GM04503 (cell line): ENCODE measurements around the gene SUGP2.

ENCODE experiments used
- DNase-seq: peaks from one replicate; pipeline ENCODE4 v3.0.0-alpha.2; 2012; ENCODE audit warnings: low read depth

SUGP2 gene

GRCh38 chr19:19059018-19059836 is 25.9 kb upstream of the SUGP2 start:
- no peak for DNase-seq

GRCh38 chr19:19057720-19058119 is 24.4 kb upstream of the SUGP2 start:
- no peak for DNase-seq

- no peak for DNase-seq
These were observed 24.0 kb upstream of the SUGP2 start for GRCh38 chr19:19057317-19057716.

- no peak for DNase-seq
These were observed 23.4 kb upstream of the SUGP2 start for GRCh38 chr19:19056636-19057275.

- no peak for DNase-seq
These were observed 22.4 kb upstream of the SUGP2 start for GRCh38 chr19:19055701-19056100.

- no peak for DNase-seq
These were observed 21.7 kb upstream of the SUGP2 start for GRCh38 chr19:19054939-19055440.

- no peak for DNase-seq
These were observed 21.1 kb upstream of the SUGP2 start for GRCh38 chr19:19054315-19054938.

GRCh38 chr19:19053508-19054314 is 20.4 kb upstream of the SUGP2 start:
- DNase-seq, result no peak

GRCh38 chr19:19052921-19053320 is 19.6 kb upstream of the SUGP2 start:
- no peak for DNase-seq

- no peak for DNase-seq
These were observed 18.3 kb upstream of the SUGP2 start for GRCh38 chr19:19051478-19052213.

- no peak for DNase-seq
These were observed 17.4 kb upstream of the SUGP2 start for GRCh38 chr19:19050731-19051130.

GRCh38 chr19:19050104-19050503 is 16.8 kb upstream of the SUGP2 start:
- no peak for DNase-seq

GRCh38 chr19:19049406-19049805 is 16.1 kb upstream of the SUGP2 start:
- DNase-seq, result no peak

GRCh38 chr19:19043881-19044280 is 10.6 kb upstream of the SUGP2 start:
- DNase-seq, result no peak

- DNase-seq, result no peak
These were observed 10.2 kb upstream of the SUGP2 start for GRCh38 chr19:19043481-19043880.

GRCh38 chr19:19042732-19043280 is 9.5 kb upstream of the SUGP2 start:
- no peak for DNase-seq

- peak; percentile 72 for DNase-seq
These were observed 7.1 kb upstream of the SUGP2 start for GRCh38 chr19:19040417-19040816.

- DNase-seq, result no peak
These were observed 6.6 kb upstream of the SUGP2 start for GRCh38 chr19:19039901-19040300.

- DNase-seq, result peak; percentile 27
These were observed 897 bp upstream of the SUGP2 start for GRCh38 chr19:19034204-19034624.

GRCh38 chr19:19033176-19033425 is 216 bp downstream of the SUGP2 start:
- DNase-seq, result no peak

GRCh38 chr19:19032420-19033175 is 719 bp downstream of the SUGP2 start:
- DNase-seq, result peak; percentile 88
